Activated CD8-positive, alpha-beta memory T cell treated with anti-CD3 and anti-CD28 coated beads, Interleukin-2, amount 50 U/mL, for 24 hours (primary cell): ENCODE measurements around the gene ANTXR1.
"Not testable (repeated sequence)": the region's sequence is repeated elsewhere in the genome, so short reads cannot be mapped to it uniquely, and the experiment has no call there.

ENCODE experiments used
- DNase-seq: peaks from one replicate; pipeline ENCODE4 v3.0.0-alpha.2; 2020; ENCODE audit errors: extremely low read depth

Gene ANTXR1

GRCh38 chr2:69211048-69211447 lies 198.1 kb downstream of the ANTXR1 start:
- DNase-seq = no peak

GRCh38 chr2:69211686-69212085 lies 198.7 kb downstream of the ANTXR1 start:
- no peak for DNase-seq

GRCh38 chr2:69212238-69213028 lies 199.5 kb downstream of the ANTXR1 start:
- no peak for DNase-seq

- DNase-seq = no peak
These were observed 200.2 kb downstream of the ANTXR1 start for GRCh38 chr2:69213201-69213600.

- no peak for DNase-seq
These were observed 200.8 kb downstream of the ANTXR1 start for GRCh38 chr2:69213782-69214181.

- no peak for DNase-seq
These were observed 201.9 kb downstream of the ANTXR1 start for GRCh38 chr2:69214898-69215297.

GRCh38 chr2:69216535-69217332 lies 203.8 kb downstream of the ANTXR1 start:
- DNase-seq = no peak

GRCh38 chr2:69217333-69218080 lies 204.5 kb downstream of the ANTXR1 start:
- DNase-seq = no peak

GRCh38 chr2:69221512-69221911 lies 208.5 kb downstream of the ANTXR1 start:
- no peak for DNase-seq

GRCh38 chr2:69221960-69222751 lies 209.2 kb downstream of the ANTXR1 start:
- DNase-seq = no peak

GRCh38 chr2:69222953-69223658 lies 210.1 kb downstream of the ANTXR1 start:
- DNase-seq = no peak

GRCh38 chr2:69223759-69224511 lies 211.0 kb downstream of the ANTXR1 start:
- no peak for DNase-seq

- no peak for DNase-seq
These were observed 211.5 kb downstream of the ANTXR1 start for GRCh38 chr2:69224512-69224837.

GRCh38 chr2:69225933-69226332 lies 213.0 kb downstream of the ANTXR1 start:
- no peak for DNase-seq

- no peak for DNase-seq
These were observed 213.9 kb downstream of the ANTXR1 start for GRCh38 chr2:69226903-69227302.

GRCh38 chr2:69227716-69228115 lies 214.7 kb downstream of the ANTXR1 start:
- DNase-seq = no peak

- not testable (repeated sequence) for DNase-seq
These were observed 218.0 kb downstream of the ANTXR1 start for GRCh38 chr2:69230946-69231345.

- DNase-seq = no peak
These were observed 218.8 kb downstream of the ANTXR1 start for GRCh38 chr2:69231612-69232277.

GRCh38 chr2:69235835-69236234 lies 222.9 kb downstream of the ANTXR1 start:
- not testable (repeated sequence) for DNase-seq
